ENCODE data around the gene PCSK2. TPM values are rescaled to one million over a fixed set of nuclear protein-coding genes. Genes with fewer than 3 reads are reported as not detected.
A peak's percentile ranks its signal among the peaks of the same experiment; 100 is the strongest.

The PCSK2 gene
- total and polyA plus RNA-seq, 2 of the 8 experiments (the other 6 are each of a cell fraction or from before 2014, with no cell fraction given), result 1.9 to 4.2 TPM

DNA sequence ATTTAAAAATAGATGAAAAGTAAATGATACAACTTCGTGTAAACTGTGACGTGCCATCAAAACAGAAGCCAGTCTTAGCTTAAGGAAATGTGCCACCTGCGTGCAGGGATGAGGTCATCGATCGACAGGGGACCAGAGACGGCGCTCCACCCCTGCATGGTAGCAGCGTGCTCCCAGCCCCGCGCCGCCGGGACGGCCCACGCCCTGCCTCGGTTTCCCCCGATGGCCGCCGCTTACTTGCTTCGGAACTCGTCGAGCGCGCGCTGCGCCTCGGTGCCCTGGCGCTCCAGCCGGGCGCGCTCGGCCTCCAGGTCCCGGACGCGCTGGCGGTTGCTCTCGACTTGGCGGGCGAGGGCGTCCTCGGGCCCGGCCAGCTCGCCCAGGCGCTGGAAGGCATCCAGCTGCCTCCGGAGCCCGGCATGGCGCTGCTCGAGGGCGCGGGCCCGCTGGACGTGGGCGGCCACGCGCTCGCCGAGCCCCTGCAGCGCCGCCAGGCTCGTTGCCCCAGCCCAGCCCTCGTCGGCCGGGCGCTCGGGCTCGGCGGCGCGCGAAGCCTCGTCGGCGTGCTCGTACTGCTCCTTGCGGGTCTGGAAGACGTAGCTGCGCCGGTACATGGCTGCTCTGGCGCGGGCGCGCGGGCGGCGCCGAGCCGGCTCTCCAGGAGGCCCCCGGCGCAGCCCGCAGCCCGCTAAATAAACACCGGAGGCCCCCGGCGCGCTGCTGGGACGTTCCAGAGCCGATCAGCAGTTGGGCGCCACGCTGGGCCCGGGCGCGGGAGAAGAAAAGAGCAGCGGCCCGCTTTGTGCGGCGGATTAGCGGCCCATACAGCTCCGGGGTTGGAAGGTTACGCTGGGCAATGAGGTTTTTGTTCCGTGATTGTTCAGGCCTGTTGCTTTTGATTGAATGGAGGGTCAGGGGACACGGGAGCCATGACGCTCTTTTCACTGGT, 304.1 kb downstream of the PCSK2 start, which contains the start of gene BFSP1 (continued):
- TF ChIP-seq, protein P1, sequence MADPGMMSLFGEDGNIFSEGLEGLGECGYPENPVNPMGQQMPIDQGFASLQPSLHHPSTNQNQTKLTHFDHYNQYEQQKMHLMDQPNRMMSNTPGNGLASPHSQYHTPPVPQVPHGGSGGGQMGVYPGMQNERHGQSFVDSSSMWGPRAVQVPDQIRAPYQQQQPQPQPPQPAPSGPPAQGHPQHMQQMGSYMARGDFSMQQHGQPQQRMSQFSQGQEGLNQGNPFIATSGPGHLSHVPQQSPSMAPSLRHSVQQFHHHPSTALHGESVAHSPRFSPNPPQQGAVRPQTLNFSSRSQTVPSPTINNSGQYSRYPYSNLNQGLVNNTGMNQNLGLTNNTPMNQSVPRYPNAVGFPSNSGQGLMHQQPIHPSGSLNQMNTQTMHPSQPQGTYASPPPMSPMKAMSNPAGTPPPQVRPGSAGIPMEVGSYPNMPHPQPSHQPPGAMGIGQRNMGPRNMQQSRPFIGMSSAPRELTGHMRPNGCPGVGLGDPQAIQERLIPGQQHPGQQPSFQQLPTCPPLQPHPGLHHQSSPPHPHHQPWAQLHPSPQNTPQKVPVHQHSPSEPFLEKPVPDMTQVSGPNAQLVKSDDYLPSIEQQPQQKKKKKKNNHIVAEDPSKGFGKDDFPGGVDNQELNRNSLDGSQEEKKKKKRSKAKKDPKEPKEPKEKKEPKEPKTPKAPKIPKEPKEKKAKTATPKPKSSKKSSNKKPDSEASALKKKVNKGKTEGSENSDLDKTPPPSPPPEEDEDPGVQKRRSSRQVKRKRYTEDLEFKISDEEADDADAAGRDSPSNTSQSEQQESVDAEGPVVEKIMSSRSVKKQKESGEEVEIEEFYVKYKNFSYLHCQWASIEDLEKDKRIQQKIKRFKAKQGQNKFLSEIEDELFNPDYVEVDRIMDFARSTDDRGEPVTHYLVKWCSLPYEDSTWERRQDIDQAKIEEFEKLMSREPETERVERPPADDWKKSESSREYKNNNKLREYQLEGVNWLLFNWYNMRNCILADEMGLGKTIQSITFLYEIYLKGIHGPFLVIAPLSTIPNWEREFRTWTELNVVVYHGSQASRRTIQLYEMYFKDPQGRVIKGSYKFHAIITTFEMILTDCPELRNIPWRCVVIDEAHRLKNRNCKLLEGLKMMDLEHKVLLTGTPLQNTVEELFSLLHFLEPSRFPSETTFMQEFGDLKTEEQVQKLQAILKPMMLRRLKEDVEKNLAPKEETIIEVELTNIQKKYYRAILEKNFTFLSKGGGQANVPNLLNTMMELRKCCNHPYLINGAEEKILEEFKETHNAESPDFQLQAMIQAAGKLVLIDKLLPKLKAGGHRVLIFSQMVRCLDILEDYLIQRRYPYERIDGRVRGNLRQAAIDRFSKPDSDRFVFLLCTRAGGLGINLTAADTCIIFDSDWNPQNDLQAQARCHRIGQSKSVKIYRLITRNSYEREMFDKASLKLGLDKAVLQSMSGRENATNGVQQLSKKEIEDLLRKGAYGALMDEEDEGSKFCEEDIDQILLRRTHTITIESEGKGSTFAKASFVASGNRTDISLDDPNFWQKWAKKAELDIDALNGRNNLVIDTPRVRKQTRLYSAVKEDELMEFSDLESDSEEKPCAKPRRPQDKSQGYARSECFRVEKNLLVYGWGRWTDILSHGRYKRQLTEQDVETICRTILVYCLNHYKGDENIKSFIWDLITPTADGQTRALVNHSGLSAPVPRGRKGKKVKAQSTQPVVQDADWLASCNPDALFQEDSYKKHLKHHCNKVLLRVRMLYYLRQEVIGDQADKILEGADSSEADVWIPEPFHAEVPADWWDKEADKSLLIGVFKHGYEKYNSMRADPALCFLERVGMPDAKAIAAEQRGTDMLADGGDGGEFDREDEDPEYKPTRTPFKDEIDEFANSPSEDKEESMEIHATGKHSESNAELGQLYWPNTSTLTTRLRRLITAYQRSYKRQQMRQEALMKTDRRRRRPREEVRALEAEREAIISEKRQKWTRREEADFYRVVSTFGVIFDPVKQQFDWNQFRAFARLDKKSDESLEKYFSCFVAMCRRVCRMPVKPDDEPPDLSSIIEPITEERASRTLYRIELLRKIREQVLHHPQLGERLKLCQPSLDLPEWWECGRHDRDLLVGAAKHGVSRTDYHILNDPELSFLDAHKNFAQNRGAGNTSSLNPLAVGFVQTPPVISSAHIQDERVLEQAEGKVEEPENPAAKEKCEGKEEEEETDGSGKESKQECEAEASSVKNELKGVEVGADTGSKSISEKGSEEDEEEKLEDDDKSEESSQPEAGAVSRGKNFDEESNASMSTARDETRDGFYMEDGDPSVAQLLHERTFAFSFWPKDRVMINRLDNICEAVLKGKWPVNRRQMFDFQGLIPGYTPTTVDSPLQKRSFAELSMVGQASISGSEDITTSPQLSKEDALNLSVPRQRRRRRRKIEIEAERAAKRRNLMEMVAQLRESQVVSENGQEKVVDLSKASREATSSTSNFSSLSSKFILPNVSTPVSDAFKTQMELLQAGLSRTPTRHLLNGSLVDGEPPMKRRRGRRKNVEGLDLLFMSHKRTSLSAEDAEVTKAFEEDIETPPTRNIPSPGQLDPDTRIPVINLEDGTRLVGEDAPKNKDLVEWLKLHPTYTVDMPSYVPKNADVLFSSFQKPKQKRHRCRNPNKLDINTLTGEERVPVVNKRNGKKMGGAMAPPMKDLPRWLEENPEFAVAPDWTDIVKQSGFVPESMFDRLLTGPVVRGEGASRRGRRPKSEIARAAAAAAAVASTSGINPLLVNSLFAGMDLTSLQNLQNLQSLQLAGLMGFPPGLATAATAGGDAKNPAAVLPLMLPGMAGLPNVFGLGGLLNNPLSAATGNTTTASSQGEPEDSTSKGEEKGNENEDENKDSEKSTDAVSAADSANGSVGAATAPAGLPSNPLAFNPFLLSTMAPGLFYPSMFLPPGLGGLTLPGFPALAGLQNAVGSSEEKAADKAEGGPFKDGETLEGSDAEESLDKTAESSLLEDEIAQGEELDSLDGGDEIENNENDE (IDR thresholded peaks at IDR 0.05; ENCODE audit: insufficient replicate concordance, low read length), result no peak
- no peak for TF ChIP-seq CEBPB (IDR thresholded peaks at IDR 0.05; ENCODE audit: low read depth, low read length)
- no peak for TF ChIP-seq RNF2 (IDR thresholded peaks at IDR 0.05; ENCODE audit: borderline replicate concordance, low read depth, low read length, missing control alignments, poor library complexity, severe bottlenecking)
- no peak for TF ChIP-seq SIRT6 (IDR thresholded peaks at IDR 0.05; ENCODE audit: low read length)
- TF ChIP-seq CBX8 (IDR thresholded peaks at IDR 0.05; ENCODE audit: borderline replicate concordance, low read depth, low read length), result no peak
- TF ChIP-seq CHD2 (IDR thresholded peaks at IDR 0.05; ENCODE audit: low read length), result no peak
- TF ChIP-seq, protein P2, sequence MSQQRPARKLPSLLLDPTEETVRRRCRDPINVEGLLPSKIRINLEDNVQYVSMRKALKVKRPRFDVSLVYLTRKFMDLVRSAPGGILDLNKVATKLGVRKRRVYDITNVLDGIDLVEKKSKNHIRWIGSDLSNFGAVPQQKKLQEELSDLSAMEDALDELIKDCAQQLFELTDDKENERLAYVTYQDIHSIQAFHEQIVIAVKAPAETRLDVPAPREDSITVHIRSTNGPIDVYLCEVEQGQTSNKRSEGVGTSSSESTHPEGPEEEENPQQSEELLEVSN (IDR thresholded peaks at IDR 0.05), result peak; percentile 76; the same call in 1 of the 2 replicates
- no peak for TF ChIP-seq POU5F1 (IDR thresholded peaks at IDR 0.05; ENCODE audit: low read depth, low read length)
- TF ChIP-seq SRF (IDR thresholded peaks at IDR 0.05; ENCODE audit: low read depth, low read length), result no peak

Measured in H1 (cell line).